GM12878 (cell line): ENCODE measurements around the gene ALX4. TPM values are rescaled to one million over a fixed set of nuclear protein-coding genes. Genes with fewer than 3 reads are reported as not detected.

ENCODE experiments used
- CBX5 ChIP-seq: sonication (generic); IDR thresholded peaks from 2 replicates; pipeline ENCODE4 v1.6.1; 2016; ENCODE audit warnings: low read depth, moderate library complexity, mild to moderate bottlenecking, inconsistent platforms
- CHD4 ChIP-seq: fragments of 200-600 bp; sonication (generic); IDR thresholded peaks from 2 replicates; pipeline ENCODE4 v1.6.1; 2016; ENCODE audit warnings: mild to moderate bottlenecking
- CUX1 ChIP-seq: IDR thresholded peaks from 2 replicates; pipeline ENCODE4 v1.6.1; 2012; ENCODE audit warnings: improper control_type of control experiment, low read depth, low read length; ENCODE audit not compliant: insufficient replicate concordance
- IKZF1 ChIP-seq: fragments of 450-650 bp; conservative IDR thresholded peaks from 2 replicates; pipeline ENCODE4 v1.6.1; 2017; ENCODE audit warnings: antibody characterized with exemption, mild to moderate bottlenecking
- KAT2A ChIP-seq: conservative IDR thresholded peaks from 2 replicates; pipeline ENCODE4 v1.6.1; 2011; ENCODE audit warnings: low read depth, low read length; ENCODE audit not compliant: control insufficient read depth
- RFX5 ChIP-seq: IDR thresholded peaks from 2 replicates; pipeline ENCODE4 v1.6.1; 2011; ENCODE audit warnings: low read depth, low read length, improper control_type of control experiment
- SIN3A ChIP-seq: IDR thresholded peaks from 2 replicates; pipeline ENCODE4 v1.6.1; 2012; ENCODE audit warnings: low read depth, low read length, improper control_type of control experiment
- SUPT20H ChIP-seq: IDR thresholded peaks from 2 replicates; pipeline ENCODE4 v1.6.1; 2011; ENCODE audit warnings: low read depth, mild to moderate bottlenecking, low read length, moderate library complexity, borderline replicate concordance; ENCODE audit not compliant: control insufficient read depth
- ZZZ3 ChIP-seq: IDR thresholded peaks from 2 replicates; pipeline ENCODE4 v1.6.1; 2011; ENCODE audit warnings: low read depth; ENCODE audit not compliant: control insufficient read depth, insufficient read length
- polyA plus RNA-seq, 11 experiments: library from polyadenylated mRNA; depleted of rRNA in 4 of 11; unstranded in 6 of 11; stranded (reverse) in 5 of 11; fragments of >200 nt; fragmentation: Nextera tagmentation in 4 of 11; fragmentation: Illumina TruSeq in 1 of 11; extraction: Ambion mirVana in 4 of 11; extraction: Trizol in 1 of 11; gene quantifications; 1 replicate in 1 of 11; 2 replicates in 10 of 11; pipeline versions ENCODE4 v1.2.1 to v1.2.3, GENCODE V29; 2011 to 2016; ENCODE audit warnings: inconsistent platforms in 2 of 11, missing spikeins in 2 of 11, low read depth in 1 of 11
- total RNA-seq, 4 experiments: library from RNA; depleted of rRNA in 3 of 4; stranded (reverse); fragments of >200 nt in 3 of 4; fragmentation: Illumina TruSeq in 1 of 4; extraction: Trizol in 1 of 4; gene quantifications; 2 replicates each; pipeline versions ENCODE4 v1.2.1 to v1.2.3, GENCODE V29; 2013 to 2021
- TF ChIP-seq, protein P1 (sequence below): fragments of 450-650 bp; IDR thresholded peaks from 2 replicates; pipeline ENCODE4 v1.6.1; 2017; ENCODE audit warnings: mild to moderate bottlenecking, low read depth, inconsistent platforms; ENCODE audit not compliant: poor library complexity, severe bottlenecking

The ALX4 gene
- total and polyA plus RNA-seq, 10 of the 15 experiments (the other 5 are each of a cell fraction or from before 2014, with no cell fraction given), result not detected

DNA sequence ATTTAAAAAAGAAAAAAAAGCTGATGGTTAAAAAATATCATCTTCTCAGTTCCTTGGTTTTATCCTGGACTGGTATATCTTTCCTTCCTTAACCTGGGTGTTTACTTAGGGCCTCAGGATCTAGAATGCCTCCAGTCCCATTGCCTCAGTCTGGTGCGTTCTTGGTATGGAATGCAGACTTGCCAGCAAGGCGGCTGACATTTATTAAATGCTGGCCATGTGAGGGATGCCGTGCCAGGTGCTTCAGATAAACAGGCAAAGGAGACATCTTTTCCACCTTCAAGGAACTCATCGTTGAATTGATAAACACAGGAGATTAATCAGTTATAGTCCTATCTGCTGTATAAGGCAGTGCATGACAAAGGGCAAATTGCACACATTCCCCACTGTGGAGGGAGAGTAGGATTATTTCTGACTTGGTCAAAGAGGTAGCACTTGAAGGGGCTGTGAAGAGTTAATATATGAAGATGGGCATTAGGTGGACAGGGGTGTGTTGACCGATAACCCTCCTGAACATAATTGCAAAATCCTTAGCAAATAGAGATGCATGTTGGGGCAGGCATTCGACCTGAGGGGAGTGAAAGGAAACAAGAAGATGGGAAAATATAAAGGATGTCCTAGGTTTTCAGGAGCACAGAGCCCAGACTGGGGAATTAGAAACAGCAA lies 54.4 kb downstream of the ALX4 start (continued):
- TF ChIP-seq CUX1 (no peak), IKZF1 (no peak), SUPT20H (no peak), KAT2A (no peak), ZZZ3 (no peak), CBX5 (no peak), RFX5 (no peak), CHD4 (no peak), SIN3A (no peak)
- TF ChIP-seq, protein P1, sequence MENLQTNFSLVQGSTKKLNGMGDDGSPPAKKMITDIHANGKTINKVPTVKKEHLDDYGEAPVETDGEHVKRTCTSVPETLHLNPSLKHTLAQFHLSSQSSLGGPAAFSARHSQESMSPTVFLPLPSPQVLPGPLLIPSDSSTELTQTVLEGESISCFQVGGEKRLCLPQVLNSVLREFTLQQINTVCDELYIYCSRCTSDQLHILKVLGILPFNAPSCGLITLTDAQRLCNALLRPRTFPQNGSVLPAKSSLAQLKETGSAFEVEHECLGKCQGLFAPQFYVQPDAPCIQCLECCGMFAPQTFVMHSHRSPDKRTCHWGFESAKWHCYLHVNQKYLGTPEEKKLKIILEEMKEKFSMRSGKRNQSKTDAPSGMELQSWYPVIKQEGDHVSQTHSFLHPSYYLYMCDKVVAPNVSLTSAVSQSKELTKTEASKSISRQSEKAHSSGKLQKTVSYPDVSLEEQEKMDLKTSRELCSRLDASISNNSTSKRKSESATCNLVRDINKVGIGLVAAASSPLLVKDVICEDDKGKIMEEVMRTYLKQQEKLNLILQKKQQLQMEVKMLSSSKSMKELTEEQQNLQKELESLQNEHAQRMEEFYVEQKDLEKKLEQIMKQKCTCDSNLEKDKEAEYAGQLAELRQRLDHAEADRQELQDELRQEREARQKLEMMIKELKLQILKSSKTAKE, result no peak
